Measurements from ENCODE around the gene TIGD6.

DNA sequence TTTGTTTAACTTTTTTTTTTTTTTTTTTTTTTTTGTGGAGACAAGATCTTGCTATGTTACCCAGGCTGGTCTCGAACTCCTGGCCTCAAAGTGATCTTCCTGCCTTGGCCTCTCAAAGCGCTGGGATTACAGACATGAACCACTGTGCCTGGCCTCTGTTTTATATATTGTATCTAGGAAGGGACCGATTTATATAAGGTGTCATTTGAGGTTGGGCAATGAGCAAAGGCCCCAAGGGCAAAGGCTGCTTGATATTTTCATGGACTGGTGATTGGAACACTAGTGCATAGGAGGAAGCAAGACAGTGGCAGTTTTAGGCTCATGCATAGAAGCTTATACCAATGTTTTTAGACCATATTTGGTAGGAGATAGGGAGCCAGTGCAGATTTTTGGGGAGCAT lies 36.7 kb downstream of the TIGD6 start:
- TF ChIP-seq, protein P1, sequence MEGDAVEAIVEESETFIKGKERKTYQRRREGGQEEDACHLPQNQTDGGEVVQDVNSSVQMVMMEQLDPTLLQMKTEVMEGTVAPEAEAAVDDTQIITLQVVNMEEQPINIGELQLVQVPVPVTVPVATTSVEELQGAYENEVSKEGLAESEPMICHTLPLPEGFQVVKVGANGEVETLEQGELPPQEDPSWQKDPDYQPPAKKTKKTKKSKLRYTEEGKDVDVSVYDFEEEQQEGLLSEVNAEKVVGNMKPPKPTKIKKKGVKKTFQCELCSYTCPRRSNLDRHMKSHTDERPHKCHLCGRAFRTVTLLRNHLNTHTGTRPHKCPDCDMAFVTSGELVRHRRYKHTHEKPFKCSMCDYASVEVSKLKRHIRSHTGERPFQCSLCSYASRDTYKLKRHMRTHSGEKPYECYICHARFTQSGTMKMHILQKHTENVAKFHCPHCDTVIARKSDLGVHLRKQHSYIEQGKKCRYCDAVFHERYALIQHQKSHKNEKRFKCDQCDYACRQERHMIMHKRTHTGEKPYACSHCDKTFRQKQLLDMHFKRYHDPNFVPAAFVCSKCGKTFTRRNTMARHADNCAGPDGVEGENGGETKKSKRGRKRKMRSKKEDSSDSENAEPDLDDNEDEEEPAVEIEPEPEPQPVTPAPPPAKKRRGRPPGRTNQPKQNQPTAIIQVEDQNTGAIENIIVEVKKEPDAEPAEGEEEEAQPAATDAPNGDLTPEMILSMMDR (IDR thresholded peaks at IDR 0.05; ENCODE audit: low read depth, low read length, poor library complexity, severe bottlenecking), result no peak
- TF ChIP-seq EZH2phosphoT487 (IDR thresholded peaks at IDR 0.05; ENCODE audit: borderline replicate concordance, low read length), result no peak

All from DOHH2 (cell line).